ENCODE data around the gene ATOH8.

DNA sequence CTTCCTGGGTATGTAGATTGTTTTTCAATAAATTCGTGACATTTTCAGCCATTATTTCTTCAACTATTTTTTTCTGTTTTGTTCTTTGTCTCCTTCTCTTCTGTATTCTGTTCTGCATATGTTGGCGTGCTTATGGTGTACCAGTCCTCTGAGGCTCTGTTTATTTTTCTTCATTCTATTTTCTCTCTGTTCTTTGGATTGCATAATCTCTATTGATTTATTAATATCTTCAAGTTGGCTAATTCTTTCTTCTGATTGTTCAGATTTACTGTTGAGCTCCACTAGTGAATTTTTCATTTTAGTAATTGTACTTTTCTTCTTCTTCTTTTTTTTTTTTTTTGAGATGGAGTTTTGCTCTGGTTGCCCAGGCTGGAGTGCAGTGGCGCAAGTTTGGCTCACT is 49.8 kb upstream of the ATOH8 start:
- TF ChIP-seq POLR2AphosphoS5 (IDR thresholded peaks at IDR 0.05; ENCODE audit: borderline replicate concordance, low read depth, low read length) = no peak
- no peak for TF ChIP-seq EZH2 (IDR thresholded peaks at IDR 0.05)
- TF ChIP-seq FOXP2 (optimal IDR thresholded peaks at IDR 0.05; ENCODE audit: control extremely low read depth, extremely low read length, insufficient read depth) = no peak

All from SK-N-MC (cell line).